Naive thymus-derived CD8-positive, alpha-beta T cell (primary cell): Measurements from ENCODE around the gene COG1. TPM values are rescaled to one million over a fixed set of nuclear protein-coding genes. Genes with fewer than 3 reads are reported as not detected.

ENCODE experiments used
- ATAC-seq, 2 donors: fragments of 150-1000 bp; cut with Tn5 transposase in 1 of 2; sonication (Bioruptor Pico), chemical (Tn5 transposase) in 1 of 2; 1 replicate in 1 of 2; 2 replicates in 1 of 2; pipeline ENCODE4 v1.10.0; 2021; ENCODE audit warnings: mild to moderate bottlenecking in 2 of 2, moderate library complexity in 2 of 2
- POLR2A ChIA-PET: fragments of 350-600 bp; sonication (Branson Sonifier 250); formaldehyde crosslinking; loops from one replicate; lab custom pipeline; 2021; ENCODE audit warnings: antibody characterized with exemption; lab: Charles Lee
- DNase-seq, 10 donors: peaks; one replicate each; pipeline versions ENCODE4 v3.0.0 to v3.0.0-alpha.2; 2020 to 2022
- H3K27ac Mint-ChIP-seq, 10 donors: one replicate each; pipeline ENCODE4 v1.8.0; 2020 to 2022; ENCODE audit warnings: mild to moderate bottlenecking in 10 of 10, mixed read lengths in 10 of 10, moderate library complexity in 4 of 10, inconsistent platforms in 1 of 10
- H3K27me3 Mint-ChIP-seq, 5 donors: one replicate each; pipeline ENCODE4 v1.8.0; 2021 to 2022; ENCODE audit warnings: mixed read lengths in 5 of 5
- H3K36me3 Mint-ChIP-seq, 3 donors: one replicate each; pipeline ENCODE4 v1.8.0; 2020 to 2022; ENCODE audit warnings: mixed read lengths in 3 of 3, mild to moderate bottlenecking in 2 of 3, inconsistent platforms in 1 of 3
- H3K4me1 Mint-ChIP-seq, 4 donors: one replicate each; pipeline ENCODE4 v1.8.0; 2021 to 2022; ENCODE audit warnings: mixed read lengths in 4 of 4
- H3K4me3 Mint-ChIP-seq, 10 donors: one replicate each; pipeline ENCODE4 v1.8.0; 2020 to 2022; ENCODE audit warnings: mild to moderate bottlenecking in 10 of 10, mixed read lengths in 10 of 10, moderate library complexity in 6 of 10, inconsistent platforms in 1 of 10
- H3K9me3 Mint-ChIP-seq, 9 donors: one replicate each; pipeline ENCODE4 v1.8.0; 2020 to 2022; ENCODE audit warnings: mixed read lengths in 9 of 9, mild to moderate bottlenecking in 3 of 9, inconsistent platforms in 1 of 9, moderate library complexity in 1 of 9
- polyA plus RNA-seq, 3 donors: library from polyadenylated mRNA; unstranded; fragments of 300-500 nt; fragmentation: Illumina TruSeq; gene quantifications; one replicate each; pipeline ENCODE4 v1.2.3, GENCODE V29; 2021
- total RNA-seq, 8 experiments: library from RNA in 2 of 8; stranded (reverse) in 2 of 8; gene quantifications; one replicate each; pipeline ENCODE4 v1.2.3 and lab custom pipeline; 2021 to 2026

The COG1 gene
- total and polyA plus RNA-seq, 5 experiments from 2014 or later = 17.0 to 97.4 (median 38.0) TPM

DNA sequence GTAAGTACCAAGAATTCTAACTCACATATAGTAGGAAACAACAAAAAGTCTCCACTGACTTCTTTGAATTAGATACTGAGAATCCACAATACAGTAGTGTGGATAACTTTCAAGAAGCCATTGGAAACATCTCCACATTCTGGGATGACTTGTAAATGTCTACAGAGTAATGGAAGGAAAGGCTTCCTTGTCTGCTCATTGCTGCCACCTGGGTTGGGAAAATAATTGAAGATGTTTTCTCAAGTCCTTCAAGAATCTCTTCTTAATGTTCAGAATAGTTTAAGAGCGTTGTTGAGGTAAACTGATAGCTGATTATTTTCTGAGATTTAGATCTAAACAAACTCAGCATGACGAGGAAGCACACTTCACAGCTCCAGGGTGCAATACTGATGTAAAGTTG is 54.9 kb downstream of the COG1 start:
- DNase-seq = no peak
- Mint-ChIP-seq H3K4me1 (peaks cover 0 to 1% (median 0%) of the 10 kb centered on the region in 4 donors), H3K9me3 (no peaks in the 10 kb centered on the region), H3K27ac (peak overlapping the region in 3 of 10 donors; percentile 18 to 70 (median 48)), H3K27me3 (no peaks in the 10 kb centered on the region), H3K4me3 (no peak overlapping the region), H3K36me3 (peaks cover 0 to 50% (median 4%) of the 10 kb centered on the region in 3 donors)
- ATAC-seq = no peak
- POLR2A ChIA-PET = no interaction called here

DNA sequence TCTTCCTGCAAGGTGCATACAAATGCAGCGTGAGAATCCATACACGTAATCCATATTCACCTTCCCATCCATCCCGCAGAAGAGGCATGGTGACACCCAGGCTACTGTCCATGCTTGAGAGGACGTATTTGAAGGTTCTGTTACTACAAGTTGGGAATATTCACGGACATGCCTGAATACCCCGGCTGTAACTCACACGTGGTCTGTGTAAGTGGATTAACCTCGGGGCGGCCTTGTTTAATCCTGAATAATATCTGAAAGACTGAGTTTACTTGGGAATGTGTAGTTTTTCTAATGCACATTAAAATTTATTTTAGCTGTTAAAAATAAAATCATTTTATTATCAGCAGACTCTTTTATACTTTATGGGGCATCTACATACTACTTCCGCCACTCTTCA is 55.7 kb downstream of the COG1 start:
- H3K9me3 Mint-ChIP-seq = no peaks in the 10 kb centered on the region
- POLR2A ChIA-PET = no interaction called here
- H3K27ac Mint-ChIP-seq = peak overlapping the region in 2 of 10 donors; percentile 70 to 77
- no peaks in the 10 kb centered on the region for H3K4me1 Mint-ChIP-seq
- DNase-seq (no peak), ATAC-seq (no peak)
- H3K27me3 Mint-ChIP-seq = no peaks in the 10 kb centered on the region
- no peak overlapping the region for H3K4me3 Mint-ChIP-seq
- peaks cover 0 to 44% (median 4%) of the 10 kb centered on the region in 3 donors for H3K36me3 Mint-ChIP-seq

- no peak for DNase-seq
- Mint-ChIP-seq H3K4me3 (no peak overlapping the region), H3K27ac (peak overlapping the region in 1 of 10 donors; percentile 62), H3K4me1 (no peaks in the 10 kb centered on the region), H3K9me3 (no peaks in the 10 kb centered on the region), H3K27me3 (no peaks in the 10 kb centered on the region), H3K36me3 (peaks cover 0 to 35% (median 4%) of the 10 kb centered on the region in 3 donors)
- POLR2A ChIA-PET = interaction anchor here (0.6 kb wide), 1 partner anchor 17 kb away, joined by 4 read pairs; no protein-coding TSS in a partner anchor
- ATAC-seq = no peak
These were observed 56.8 kb downstream of the COG1 start for GRCh38 chr17:73249700-73250099.

DNA sequence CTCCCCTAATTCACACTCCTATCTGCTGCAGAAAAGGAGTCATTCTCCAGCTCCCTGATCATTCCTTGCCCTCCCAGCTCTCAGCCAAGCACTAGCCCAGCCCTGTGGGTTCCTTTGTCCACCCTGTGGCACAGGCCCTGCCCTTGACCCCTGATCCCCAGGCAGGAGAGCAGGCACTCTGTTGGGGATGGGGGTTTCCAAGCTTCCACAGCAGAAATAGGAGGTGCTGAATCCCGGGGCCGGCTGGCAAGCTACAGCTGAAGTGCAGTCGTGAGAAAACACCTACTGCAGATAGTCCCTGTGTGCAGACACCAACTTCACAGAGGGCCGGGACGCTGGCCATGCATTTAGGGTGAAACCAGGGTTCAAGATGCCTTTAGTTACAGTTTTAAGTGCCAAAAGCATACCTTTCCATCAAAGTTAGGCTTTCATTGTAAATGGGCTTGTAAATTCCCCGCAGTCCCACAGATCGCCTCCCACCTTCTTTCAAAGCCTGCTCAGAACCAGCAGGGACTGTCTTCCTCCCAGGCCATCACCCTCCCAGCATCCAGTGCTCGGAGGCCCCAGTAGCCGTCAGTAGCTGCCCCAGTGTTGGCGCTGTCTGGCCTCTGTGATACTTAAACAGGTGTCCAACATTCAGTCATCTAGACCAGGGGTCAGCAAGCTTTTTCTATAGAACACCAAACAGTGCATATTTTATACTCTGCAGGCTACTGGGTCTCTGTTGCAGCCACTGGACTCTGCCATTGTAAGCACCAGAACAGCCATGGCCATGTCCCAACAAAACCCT is 58.2 kb downstream of the COG1 start:
- no peak for ATAC-seq
- H3K4me1 Mint-ChIP-seq = peaks cover 0 to 4% (median 0%) of the 10 kb centered on the region in 4 donors
- POLR2A ChIA-PET = no interaction called here

GRCh38 chr17:73251871-73252270 is 59.0 kb downstream of the COG1 start:
- Mint-ChIP-seq H3K27ac (peak overlapping the region in 1 of 10 donors; percentile 43), H3K9me3 (no peaks in the 10 kb centered on the region), H3K4me3 (no peak overlapping the region), H3K4me1 (peaks cover 0 to 4% (median 0%) of the 10 kb centered on the region in 4 donors), H3K27me3 (peaks cover 0 to 2% (median 0%) of the 10 kb centered on the region in 5 donors), H3K36me3 (peaks cover 0 to 20% (median 4%) of the 10 kb centered on the region in 3 donors)
- DNase-seq (no peak), ATAC-seq (no peak)
- POLR2A ChIA-PET = interaction anchor here (0.6 kb wide), 1 partner anchor 347 kb away, joined by 3 read pairs; no protein-coding TSS in a partner anchor

More for the DNA sequence above, 58.2 kb downstream of the COG1 start:
- DNase-seq = no peak
- Mint-ChIP-seq H3K27ac (peak overlapping the region in 4 of 10 donors; percentile 20 to 52 (median 36)), H3K4me3 (no peak overlapping the region), H3K27me3 (peaks cover 0 to 2% (median 0%) of the 10 kb centered on the region in 5 donors), H3K36me3 (peaks cover 0 to 27% (median 4%) of the 10 kb centered on the region in 3 donors), H3K9me3 (no peaks in the 10 kb centered on the region)

DNA sequence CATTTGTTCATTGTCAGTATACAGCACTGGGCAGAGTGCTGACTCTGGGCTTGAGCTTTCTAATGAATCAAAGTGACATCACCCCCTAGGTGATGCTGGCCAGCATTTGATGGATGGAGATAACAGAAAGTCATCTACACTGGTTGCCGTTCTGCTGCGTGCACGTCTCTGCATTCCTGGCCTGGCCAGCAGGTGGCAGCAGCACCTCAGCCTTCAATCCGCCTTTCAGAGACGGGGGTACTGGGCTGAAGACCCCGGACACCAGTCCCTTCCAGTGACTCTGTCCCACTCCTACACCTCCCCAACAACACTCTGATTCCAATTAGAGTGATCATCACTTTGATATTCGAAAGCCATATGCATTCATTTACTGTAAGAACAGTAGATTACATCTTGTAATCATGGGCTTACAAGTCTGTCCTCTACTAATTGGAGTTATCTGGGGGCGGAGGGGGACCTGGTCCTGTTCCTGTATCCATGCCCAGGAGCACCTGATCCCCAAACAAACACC is 62.9 kb downstream of the COG1 start:
- Mint-ChIP-seq H3K4me3 (no peak overlapping the region), H3K36me3 (no peaks in the 10 kb centered on the region), H3K27me3 (peaks cover 0 to 2% (median 0%) of the 10 kb centered on the region in 5 donors), H3K4me1 (peaks cover 0 to 4% (median 0%) of the 10 kb centered on the region in 4 donors), H3K9me3 (no peaks in the 10 kb centered on the region), H3K27ac (peak overlapping the region in 1 of 10 donors; percentile 27)
- peak in 9 of 10 donors; percentile 19 to 56 (median 42) for DNase-seq
- POLR2A ChIA-PET = interaction anchor here (0.6 kb wide), 1 partner anchor 465 kb away, joined by 3 read pairs; no protein-coding TSS in a partner anchor
- peak; percentile 63 to 86 for ATAC-seq

DNA sequence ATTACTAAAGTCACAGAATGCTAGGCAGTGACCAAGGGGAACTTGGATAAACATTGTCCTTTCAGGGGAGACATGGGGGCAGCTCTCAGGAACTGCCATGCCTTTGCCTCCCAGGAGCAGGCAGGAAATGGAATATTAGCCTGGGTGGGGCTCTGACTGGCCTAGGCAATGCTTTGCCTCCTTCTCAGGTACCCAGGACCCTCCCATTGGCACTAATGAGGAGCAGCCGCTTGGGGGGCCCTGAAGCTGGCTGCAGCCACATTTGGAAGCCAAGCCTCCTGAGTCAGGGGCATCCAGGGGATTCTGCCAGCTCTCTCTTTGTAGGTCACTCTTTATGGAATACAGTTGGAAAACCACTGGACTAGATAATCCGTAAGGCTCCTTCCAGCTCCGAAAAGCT is 63.4 kb downstream of the COG1 start:
- DNase-seq = no peak
- no peak for ATAC-seq
- Mint-ChIP-seq H3K4me3 (no peak overlapping the region), H3K27me3 (peaks cover 0 to 2% (median 0%) of the 10 kb centered on the region in 5 donors), H3K27ac (no peak overlapping the region), H3K4me1 (peaks cover 0 to 4% (median 0%) of the 10 kb centered on the region in 4 donors), H3K9me3 (no peaks in the 10 kb centered on the region), H3K36me3 (no peaks in the 10 kb centered on the region)
- POLR2A ChIA-PET = no interaction called here

DNA sequence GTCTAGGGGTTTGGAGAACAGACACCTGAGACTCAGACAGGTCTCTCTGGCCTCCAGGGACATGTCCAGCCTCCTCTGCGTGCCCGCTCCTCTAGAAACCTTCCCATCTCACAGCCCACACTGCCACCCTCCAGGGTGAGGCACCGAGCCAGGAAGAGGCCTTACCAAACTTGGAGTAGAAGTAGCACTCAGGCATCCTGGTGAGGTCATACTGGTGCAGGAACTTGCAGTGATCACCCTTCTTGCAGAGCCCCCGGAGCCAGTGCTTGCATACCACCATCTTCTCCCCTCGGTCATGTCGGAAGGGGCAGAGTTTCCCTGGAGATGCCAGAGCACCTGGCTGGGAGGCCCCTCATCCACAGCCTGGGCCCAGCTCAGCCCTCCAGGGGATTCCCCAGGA is 64.7 kb downstream of the COG1 start:
- Mint-ChIP-seq H3K9me3 (no peaks in the 10 kb centered on the region), H3K27me3 (peaks cover 0 to 2% (median 0%) of the 10 kb centered on the region in 5 donors), H3K4me3 (no peak overlapping the region), H3K27ac (peak overlapping the region in 1 of 10 donors; percentile 56), H3K36me3 (no peaks in the 10 kb centered on the region), H3K4me1 (peaks cover 0 to 4% (median 0%) of the 10 kb centered on the region in 4 donors)
- ATAC-seq = no peak
- POLR2A ChIA-PET = no interaction called here
- DNase-seq = no peak

Other genes with a start within 250 kb of the COG1 start
- gene SLC39A11, start 100.4 kb upstream of the COG1 start, total RNA-seq = 10 to 100 TPM; 11.3 to 14.4 TPM
- gene SLC39A11, start 100.4 kb upstream of the COG1 start, polyA plus RNA-seq = 10 to 100 TPM in 1 of 3 donors, 1 to 10 TPM in 2; 6.2 to 10.3 (median 6.6) TPM
- gene SSTR2, start 28.0 kb upstream of the COG1 start, total RNA-seq = not detected
- gene SSTR2, start 28.0 kb upstream of the COG1 start, polyA plus RNA-seq = not detected
- gene CPSF4L, start 68.8 kb downstream of the COG1 start, total RNA-seq = not detected
- not detected for gene CPSF4L, start 68.8 kb downstream of the COG1 start, polyA plus RNA-seq
- under 1 TPM; 0.21 to 0.96 TPM for gene CDC42EP4, start 118.9 kb downstream of the COG1 start, total RNA-seq
- gene CDC42EP4, start 118.9 kb downstream of the COG1 start, polyA plus RNA-seq = under 1 TPM in 1 of 3 donors, not detected in 2; 0.50 TPM